Gastrocnemius medialis (tissue), 4 donors: ENCODE measurements around the gene DCC. TPM values are rescaled to one million over a fixed set of nuclear protein-coding genes. Genes with fewer than 3 reads are reported as not detected.

Experiments used
- ATAC-seq, 2 donors: fragments of 150-250 bp; one replicate each; pipeline ENCODE4 v1.9.1; 2016
- DNase-seq, 2 donors: peaks; one replicate each; pipeline ENCODE4 v3.0.0-alpha.2; 2019
- H3K27ac ChIP-seq, 4 donors: fragments of 200-600 bp; sonication (generic); 1 replicate in 1 of 4; 2 replicates in 3 of 4; pipeline ENCODE4 v1.5.1; 2016 to 2018; ENCODE audit warnings: mild to moderate bottlenecking in 2 of 4, moderate library complexity in 1 of 4
- H3K27me3 ChIP-seq, 3 donors: fragments of 200-600 bp; sonication (generic) in 2 of 3; 1 replicate in 1 of 3; 2 replicates in 2 of 3; pipeline versions ENCODE4 v1.5.1 to v1.6.0; 2016 to 2019; ENCODE audit warnings: mild to moderate bottlenecking in 1 of 3, moderate library complexity in 1 of 3
- H3K36me3 ChIP-seq, 2 donors: fragments of 200-600 bp; sonication (generic) in 1 of 2; one replicate each; pipeline ENCODE4 v1.5.1; 2017 to 2018
- H3K4me1 ChIP-seq, 2 donors: fragments of 200-600 bp; sonication (generic) in 1 of 2; one replicate each; pipeline ENCODE4 v1.5.1; 2016 to 2017; ENCODE audit warnings: mild to moderate bottlenecking in 2 of 2
- H3K4me3 ChIP-seq, 4 donors: fragments of 200-600 bp; sonication (generic) in 3 of 4; 1 replicate in 1 of 4; 2 replicates in 3 of 4; pipeline ENCODE4 v1.5.1; 2016 to 2019; ENCODE audit warnings: mild to moderate bottlenecking in 2 of 4
- H3K9me3 ChIP-seq, 3 donors: fragments of 200-600 bp; sonication (generic) in 2 of 3; 1 replicate in 1 of 3; 2 replicates in 2 of 3; pipeline ENCODE4 v1.5.1; 2016 to 2019
- CTCF ChIP-seq, 5 experiments: fragments of 450-650 bp in 3 of 5; fragments of 200-600 bp in 2 of 5; sonication (generic) in 2 of 5; IDR thresholded peaks in 4 of 5; conservative IDR thresholded peaks in 1 of 5; 1 replicate in 4 of 5; 2 replicates in 1 of 5; pipeline ENCODE4 v1.5.1; 2016 to 2019; ENCODE audit warnings: antibody characterized with exemption in 5 of 5, mild to moderate bottlenecking in 3 of 5, moderate library complexity in 3 of 5
- POLR2A ChIP-seq, 2 donors: fragments of 450-650 bp; IDR thresholded peaks; one replicate each; pipeline ENCODE4 v1.6.1; 2017; ENCODE audit warnings: antibody characterized with exemption in 2 of 2, mild to moderate bottlenecking in 2 of 2, moderate library complexity in 2 of 2
- in situ Hi-C, 4 donors: fragments of 200-750 bp; cut with MboI; loops; one replicate each; pipeline versions ENCODE4 v1.15.0 to v1.8.0; 2017; ENCODE audit warnings: low sequenced_read_pairs in 4 of 4
- intact Hi-C: fragments of 100-400 bp; cut with DNase I; formaldehyde crosslinking; loops from one replicate; pipeline ENCODE4 v1.15.1; 2023; ENCODE audit warnings: low total_unique reads
- total RNA-seq, 4 donors: library from RNA; depleted of rRNA; stranded (reverse); fragments of >200 nt; gene quantifications; one replicate each; pipeline versions ENCODE4 v1.1.0 to v1.2.3, GENCODE V29; 2016

DCC gene
- total RNA-seq, 4 donors from 2014 or later, result not detected

- DNase-seq (no peak), ATAC-seq (no peak)
- H3K4me1 ChIP-seq, result no peaks in the 10 kb centered on the region
- in situ Hi-C loops (no loop called here), intact Hi-C loops (no loop called here)
- H3K36me3 ChIP-seq, result no peaks in the 10 kb centered on the region
- H3K9me3 ChIP-seq, result no peaks in the 10 kb centered on the region
- H3K27ac ChIP-seq, result no peak overlapping the region
- no peak overlapping the region for H3K4me3 ChIP-seq
- TF ChIP-seq CTCF (IDR thresholded peaks at IDR 0.05 in 4 of 5, conservative IDR thresholded peaks at IDR 0.05 in 1 of 5), result no peak
- no peak for TF ChIP-seq POLR2A (IDR thresholded peaks at IDR 0.05)
- no peaks in the 10 kb centered on the region for H3K27me3 ChIP-seq
These were observed 424.3 kb downstream of the DCC start for GRCh38 chr18:52764316-52764715.

GRCh38 chr18:52766002-52766545, 426.1 kb downstream of the DCC start:
- TF ChIP-seq POLR2A (IDR thresholded peaks at IDR 0.05), result no peak
- TF ChIP-seq CTCF (IDR thresholded peaks at IDR 0.05 in 4 of 5, conservative IDR thresholded peaks at IDR 0.05 in 1 of 5), result no peak
- Histone ChIP-seq H3K4me1 (no peaks in the 10 kb centered on the region), H3K9me3 (no peaks in the 10 kb centered on the region), H3K27me3 (no peaks in the 10 kb centered on the region), H3K4me3 (no peak overlapping the region), H3K36me3 (no peaks in the 10 kb centered on the region), H3K27ac (no peak overlapping the region)
- intact Hi-C loops, result no loop called here
- no peak for DNase-seq
- in situ Hi-C loops, result no loop called here
- no peak for ATAC-seq

- no peak for ATAC-seq
- TF ChIP-seq CTCF (IDR thresholded peaks at IDR 0.05 in 4 of 5, conservative IDR thresholded peaks at IDR 0.05 in 1 of 5) (no peak), POLR2A (IDR thresholded peaks at IDR 0.05) (no peak)
- Histone ChIP-seq H3K27ac (no peak overlapping the region), H3K9me3 (no peaks in the 10 kb centered on the region), H3K4me1 (no peaks in the 10 kb centered on the region), H3K4me3 (no peak overlapping the region), H3K27me3 (no peaks in the 10 kb centered on the region), H3K36me3 (no peaks in the 10 kb centered on the region)
- in situ Hi-C loops (no loop called here), intact Hi-C loops (no loop called here)
- DNase-seq, result no peak
These were observed 441.1 kb downstream of the DCC start for GRCh38 chr18:52781113-52781512.

- H3K4me3 ChIP-seq, result no peak overlapping the region
These were observed 451.3 kb downstream of the DCC start for GRCh38 chr18:52791321-52791720.

GRCh38 chr18:52812834-52813233, 472.8 kb downstream of the DCC start:
- no peak for ATAC-seq
- in situ Hi-C loops, result loop anchor here in 1 of 4 donors (25.0 kb wide), 1 partner anchor 101 kb away; no protein-coding TSS in a partner anchor

More at GRCh38 chr18:52791321-52791720, 451.3 kb downstream of the DCC start:
- in situ Hi-C loops (no loop called here), intact Hi-C loops (no loop called here)
- Histone ChIP-seq H3K4me1 (no peaks in the 10 kb centered on the region), H3K9me3 (no peaks in the 10 kb centered on the region), H3K36me3 (no peaks in the 10 kb centered on the region), H3K27ac (no peak overlapping the region), H3K27me3 (no peaks in the 10 kb centered on the region)
- no peak for TF ChIP-seq POLR2A (IDR thresholded peaks at IDR 0.05)
- ATAC-seq (no peak), DNase-seq (no peak)

More at GRCh38 chr18:52812834-52813233, 472.8 kb downstream of the DCC start:
- no peaks in the 10 kb centered on the region for H3K27me3 ChIP-seq
- H3K27ac ChIP-seq, result no peak overlapping the region
- intact Hi-C loops, result no loop called here
- H3K4me1 ChIP-seq, result no peaks in the 10 kb centered on the region
- TF ChIP-seq CTCF (IDR thresholded peaks at IDR 0.05 in 4 of 5, conservative IDR thresholded peaks at IDR 0.05 in 1 of 5) (no peak), POLR2A (IDR thresholded peaks at IDR 0.05) (no peak)
- H3K9me3 ChIP-seq, result no peaks in the 10 kb centered on the region
- no peaks in the 10 kb centered on the region for H3K36me3 ChIP-seq
- DNase-seq, result no peak
- no peak overlapping the region for H3K4me3 ChIP-seq
